ENCODE measurements around the gene IRF6.
A peak's percentile ranks its signal among the peaks of the same experiment; 100 is the strongest.
"Not testable (repeated sequence)": the region's sequence is repeated elsewhere in the genome, so short reads cannot be mapped to it uniquely, and the experiment has no call there.

The IRF6 gene

DNA sequence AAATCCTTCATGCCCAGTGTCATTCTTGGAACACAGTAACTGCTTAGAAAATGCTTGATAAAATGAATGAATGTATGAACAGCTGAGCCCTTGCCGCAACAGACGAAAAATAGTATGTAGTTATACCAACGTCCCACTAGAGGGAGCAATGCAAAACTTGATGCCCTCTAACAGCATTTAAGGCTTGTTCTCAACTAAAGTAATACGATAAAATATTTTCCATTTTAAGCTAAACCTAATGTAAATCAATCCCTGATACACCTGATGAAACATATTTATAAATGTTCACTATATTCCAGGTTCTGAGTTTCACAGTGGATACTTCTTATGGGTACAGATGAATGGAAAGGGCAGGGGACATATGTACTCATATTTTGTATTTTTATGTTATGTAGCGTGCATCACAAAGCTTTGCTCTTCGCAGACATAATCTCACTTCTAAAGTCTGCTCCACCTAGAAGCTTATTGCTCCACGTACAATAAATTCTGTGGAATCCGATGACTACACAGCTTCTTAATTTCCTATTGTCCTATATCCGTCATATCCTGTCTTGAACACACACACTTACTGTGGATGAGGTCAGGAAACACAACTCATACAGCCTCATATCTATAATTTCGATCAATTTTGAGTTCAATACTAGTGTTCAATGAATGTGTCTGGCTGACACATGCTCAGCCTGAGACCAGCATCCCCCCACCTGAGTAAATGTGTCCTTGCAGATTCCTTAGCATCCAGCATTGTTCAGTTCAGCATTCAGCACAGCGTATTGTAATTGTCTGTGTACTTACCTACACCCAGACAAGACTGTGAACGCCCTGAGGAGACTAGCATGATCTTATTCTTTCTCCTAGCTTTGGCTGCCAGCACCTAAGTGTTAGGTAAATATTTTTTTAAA is 17.4 kb upstream of the IRF6 start:
- DNase-seq (ENCODE audit: low read depth), result peak; percentile 57

DNA sequence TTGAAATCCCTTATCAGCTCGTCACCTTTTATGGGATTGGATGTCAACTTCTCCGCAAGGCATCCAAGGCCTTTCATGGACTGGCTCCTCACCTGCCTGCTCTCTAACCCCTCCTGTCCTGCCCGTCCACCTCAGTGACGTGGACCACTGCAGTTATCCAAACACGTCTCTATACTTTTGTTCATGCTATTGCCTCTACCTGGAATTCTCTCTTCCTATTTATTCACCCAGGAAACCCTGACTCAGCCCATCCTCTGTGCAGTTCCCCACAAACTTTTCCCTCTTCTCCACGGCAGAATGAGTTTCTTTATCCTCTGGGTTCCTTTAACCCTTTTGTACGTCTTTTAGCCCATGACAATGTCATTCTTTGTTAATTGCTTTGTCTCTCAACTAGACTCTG is 16.8 kb upstream of the IRF6 start:
- DNase-seq (ENCODE audit: low read depth), result no peak

DNA sequence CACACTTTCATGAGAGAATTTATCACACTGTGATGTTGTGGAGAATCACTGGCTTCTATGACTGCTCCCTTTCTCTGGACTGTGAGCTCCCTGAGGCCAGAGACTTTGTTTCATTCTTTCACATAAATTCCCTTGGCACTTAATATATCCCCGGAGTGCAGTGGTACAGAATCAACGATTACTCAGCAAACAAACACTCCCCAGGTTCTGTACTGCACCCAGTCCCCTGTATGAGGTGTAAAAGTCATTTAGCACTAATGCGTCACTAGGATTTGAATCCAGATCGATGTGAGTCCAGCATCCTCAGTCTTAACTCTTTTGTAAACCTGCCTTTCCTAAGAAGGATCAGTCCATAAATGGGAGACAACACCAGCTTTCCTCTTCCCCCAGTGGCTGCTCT is 15.0 kb upstream of the IRF6 start:
- no peak for DNase-seq (ENCODE audit: low read depth)

DNA sequence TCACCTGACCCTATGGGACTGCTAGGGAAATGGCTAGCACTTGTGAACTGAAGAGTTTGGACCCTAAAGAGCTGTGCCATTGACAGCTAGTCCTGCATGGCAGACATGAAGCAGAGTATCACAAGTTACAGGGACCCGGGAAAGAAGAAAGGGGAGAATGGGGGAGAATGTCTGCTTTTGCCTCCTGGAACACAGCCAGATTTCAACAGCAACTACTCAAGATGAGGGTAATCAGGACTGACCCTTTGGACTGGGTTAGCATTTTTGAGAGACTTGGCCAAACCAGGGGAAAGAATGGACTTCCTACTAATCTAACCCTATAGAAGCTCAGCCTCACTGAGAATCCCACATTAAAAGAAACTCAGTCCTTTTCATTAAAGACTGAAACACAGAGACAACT is 13.1 kb upstream of the IRF6 start:
- no peak for DNase-seq (ENCODE audit: low read depth)

DNA sequence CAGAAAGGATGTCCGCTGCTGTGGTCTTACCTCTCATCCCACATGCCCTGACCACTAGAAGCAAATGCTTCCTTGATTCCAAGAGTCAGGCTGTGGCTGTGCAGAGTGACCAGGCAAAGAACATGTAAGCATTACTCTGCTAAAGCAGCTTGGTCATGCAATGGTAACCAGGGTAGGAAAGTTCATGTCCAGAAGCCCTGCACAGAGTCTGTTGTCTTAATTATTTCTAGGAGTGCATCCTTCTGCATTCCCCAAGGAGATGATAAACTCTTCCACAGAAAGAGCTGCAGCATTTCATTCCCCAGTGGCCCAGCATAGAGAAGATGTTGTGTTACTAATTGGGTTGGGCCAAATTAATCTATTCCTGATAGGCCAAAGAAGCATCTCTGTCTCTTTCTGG is 11.7 kb upstream of the IRF6 start:
- no peak for DNase-seq (ENCODE audit: low read depth)

DNA sequence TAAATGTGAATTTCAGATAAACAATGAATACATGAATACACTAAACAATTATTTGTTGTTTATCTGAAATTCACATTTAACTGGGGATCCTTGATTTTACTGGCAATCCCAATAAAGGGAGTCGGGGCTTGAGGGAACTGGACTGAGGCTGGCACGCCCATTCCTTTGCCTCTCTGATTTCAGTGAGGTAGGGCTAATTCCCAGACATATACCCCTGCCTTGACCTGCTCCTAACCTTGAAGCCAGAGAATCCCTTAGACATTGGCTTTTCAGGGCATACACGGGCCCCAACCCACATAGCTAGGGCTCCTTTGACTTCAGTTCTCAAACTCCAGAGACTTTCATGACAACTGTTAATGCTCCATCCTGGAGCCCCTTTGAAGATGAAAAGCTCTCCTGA is 11.0 kb upstream of the IRF6 start:
- DNase-seq (ENCODE audit: low read depth), result no peak

DNA sequence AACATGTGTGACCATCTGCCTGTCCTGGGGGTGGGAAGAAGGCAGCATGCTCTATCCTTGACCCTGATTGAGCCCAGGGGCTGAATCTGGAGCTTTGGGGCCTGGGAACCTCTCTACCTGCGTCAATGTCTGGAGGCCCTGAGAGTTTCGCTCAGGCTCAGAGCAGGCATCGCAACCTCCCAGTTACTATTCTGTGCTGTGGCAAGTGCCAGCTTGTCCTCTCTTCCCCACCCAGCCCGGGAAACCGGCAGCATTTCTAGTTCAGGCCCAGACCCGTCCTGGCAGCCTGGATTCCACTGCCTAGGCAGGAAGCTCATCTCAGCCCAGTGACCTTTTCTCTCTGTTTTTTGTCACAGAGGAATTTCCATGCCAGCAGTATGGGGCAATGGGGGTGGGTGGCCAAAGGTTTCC is 10.0 kb upstream of the IRF6 start:
- DNase-seq (ENCODE audit: low read depth), result no peak

DNA sequence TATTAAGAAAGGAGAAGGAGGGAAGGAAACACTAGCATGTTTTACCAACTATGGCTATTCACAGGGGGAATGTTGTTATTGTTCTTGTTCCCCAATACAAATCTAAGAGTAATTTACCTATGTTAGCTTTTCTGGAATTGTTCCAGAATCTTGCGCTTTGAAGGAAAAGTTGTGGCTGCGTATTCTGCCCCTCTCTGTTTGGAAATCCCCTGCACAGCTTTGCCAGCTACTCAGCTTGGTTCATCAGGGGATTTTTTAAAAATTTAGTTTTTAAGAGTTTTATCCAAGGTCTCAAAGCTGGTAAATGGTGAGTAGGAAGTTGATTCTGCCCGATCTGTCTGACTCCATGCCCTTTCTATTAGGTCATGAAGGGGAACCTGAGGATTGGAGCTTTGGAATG is 9.5 kb upstream of the IRF6 start:
- no peak for DNase-seq (ENCODE audit: low read depth)

DNA sequence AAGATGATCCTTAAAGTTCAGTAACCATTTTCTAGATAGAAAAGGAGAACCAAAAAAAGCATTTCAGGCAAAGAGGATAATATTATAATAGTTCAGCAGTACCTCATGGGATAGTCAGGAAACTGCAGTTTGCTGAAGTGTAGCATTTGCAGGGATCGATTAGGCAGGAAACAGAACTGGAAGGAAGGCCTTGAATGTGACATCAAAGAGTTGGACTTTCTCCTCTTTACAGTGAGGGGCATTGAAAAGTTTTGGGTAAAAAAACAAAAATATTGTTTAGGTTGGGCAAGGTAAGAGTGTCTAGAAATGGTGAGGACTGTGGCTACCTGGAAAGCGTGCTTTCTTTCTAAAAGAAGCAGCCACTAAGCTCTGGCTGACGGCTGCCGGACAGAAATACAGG is 8.0 kb upstream of the IRF6 start:
- DNase-seq (ENCODE audit: low read depth), result no peak

DNA sequence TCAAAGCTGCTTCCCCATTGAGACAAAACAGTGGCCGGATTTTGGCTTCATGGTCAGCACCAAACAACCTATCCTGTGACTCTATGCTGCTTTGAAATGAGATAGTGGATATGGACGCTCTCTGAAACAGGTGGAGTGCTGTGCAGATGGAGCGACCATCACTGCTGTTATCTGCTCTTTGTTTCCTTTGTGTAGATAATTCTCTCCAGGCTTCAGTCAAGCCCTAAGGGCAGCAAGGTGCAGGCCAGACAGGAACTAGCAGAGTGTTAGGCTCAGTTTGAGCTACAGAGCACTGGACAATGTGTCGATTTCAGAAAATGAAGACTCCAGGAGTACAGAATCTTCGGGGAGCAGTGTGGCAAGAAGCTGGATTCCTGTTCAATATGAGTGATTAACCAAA is 4.8 kb upstream of the IRF6 start:
- no peak for DNase-seq (ENCODE audit: low read depth)

DNA sequence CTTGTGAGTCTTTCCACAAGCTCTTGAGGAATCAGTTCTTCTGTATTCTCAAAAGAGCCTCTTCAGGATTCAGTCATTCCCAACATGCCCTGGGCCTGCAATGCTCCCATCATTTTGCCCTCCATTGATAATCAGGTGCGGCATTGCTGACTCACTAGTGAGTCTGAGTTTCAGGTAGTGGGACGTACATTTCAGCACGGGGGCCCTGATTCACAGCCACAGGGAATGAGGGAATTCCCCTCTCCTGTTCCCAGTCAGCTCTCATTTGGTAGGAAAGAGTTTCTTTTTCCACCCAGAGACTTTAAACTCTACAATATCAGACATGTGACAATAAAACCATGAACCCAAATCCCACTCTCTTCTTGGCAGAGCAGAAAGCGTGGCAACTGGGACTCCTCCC is 3.7 kb upstream of the IRF6 start:
- no peak for DNase-seq (ENCODE audit: low read depth)

DNA sequence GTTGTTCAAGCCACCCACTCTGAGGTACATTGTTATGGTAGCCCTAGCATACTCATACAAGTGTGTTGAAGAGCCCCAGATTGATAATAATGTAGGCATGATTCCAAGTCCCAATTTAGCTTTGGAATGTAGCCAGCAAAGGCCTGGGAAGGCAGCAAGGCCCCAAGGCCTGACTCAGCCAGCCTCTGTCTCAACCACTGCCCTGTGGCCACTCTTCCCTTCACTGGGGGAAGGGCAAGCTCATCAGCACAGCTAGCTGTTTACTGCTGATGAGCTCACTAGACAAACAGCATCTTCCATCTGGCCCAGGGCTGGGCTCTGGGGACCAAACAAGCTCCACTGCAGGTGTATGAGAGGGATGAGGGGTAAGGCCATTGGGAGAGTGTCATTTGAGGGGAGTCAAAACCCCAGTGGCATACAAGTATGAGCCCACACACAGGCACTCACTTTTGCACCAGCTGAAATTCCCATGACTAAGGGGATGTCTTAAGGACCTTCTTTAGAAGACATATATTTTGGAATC is 2.2 kb upstream of the IRF6 start:
- DNase-seq (ENCODE audit: low read depth), result peak; percentile 67

DNA sequence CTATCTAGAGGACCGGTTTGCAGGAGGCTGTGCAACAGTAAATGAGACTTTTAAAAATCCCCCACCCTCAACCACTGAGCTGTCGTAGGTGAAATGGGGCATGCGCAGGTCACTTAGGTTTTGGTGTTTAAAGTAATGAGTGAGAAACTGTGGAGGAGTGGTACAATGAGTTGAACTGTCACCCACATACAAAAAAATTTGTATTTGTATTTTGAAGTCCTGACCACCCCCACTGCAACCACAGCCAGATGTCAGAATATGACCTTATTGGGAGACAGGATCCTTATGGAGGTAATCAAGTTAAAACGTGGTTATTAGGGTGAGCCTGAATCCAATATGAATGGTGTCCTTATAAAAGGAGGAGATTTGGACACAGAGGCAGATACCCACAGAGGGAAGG is 1.6 kb upstream of the IRF6 start:
- no peak for DNase-seq (ENCODE audit: low read depth)

DNA sequence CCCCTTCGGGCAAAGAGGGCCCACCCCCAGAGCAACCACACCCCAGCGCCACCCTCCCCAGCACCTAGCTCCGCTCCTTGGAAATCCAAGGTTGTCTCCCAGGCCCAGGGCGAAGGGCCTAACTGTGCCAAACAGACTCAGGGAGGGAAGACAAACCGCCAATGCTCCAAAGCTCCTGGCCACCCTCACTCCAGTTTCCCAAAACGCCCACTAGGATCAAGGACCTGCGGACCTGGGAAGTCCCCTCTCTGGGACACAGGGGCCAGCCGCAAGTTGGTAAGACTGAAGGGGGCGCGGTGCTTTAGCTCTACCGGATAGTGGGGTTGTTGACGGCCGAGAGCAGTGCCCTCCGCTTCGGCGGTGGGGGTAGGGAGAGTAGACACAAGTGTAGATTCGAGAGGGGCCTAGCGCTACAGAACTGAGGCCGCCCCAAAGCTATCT is 581 bp downstream of the IRF6 start:
- DNase-seq (ENCODE audit: low read depth), result no peak

DNA sequence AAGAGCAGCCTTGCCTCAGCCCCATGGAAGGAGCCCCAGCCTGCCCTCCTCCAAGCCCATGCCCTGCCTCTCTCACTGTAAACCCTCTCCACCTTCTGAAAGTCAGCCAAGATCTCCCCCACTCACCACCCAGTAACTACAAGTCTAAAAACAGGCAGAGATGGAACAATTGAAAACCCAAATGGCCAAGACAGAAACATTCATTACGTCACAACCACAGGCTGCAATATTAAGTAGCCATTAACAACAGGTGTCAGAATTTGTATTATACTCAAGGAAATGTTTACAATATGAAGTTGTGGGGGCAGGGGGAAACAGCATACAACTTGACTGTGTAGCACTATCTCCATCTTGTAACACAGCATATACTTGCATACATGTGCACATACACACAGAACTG is 2.4 kb downstream of the IRF6 start:
- no peak for DNase-seq (ENCODE audit: low read depth)

DNA sequence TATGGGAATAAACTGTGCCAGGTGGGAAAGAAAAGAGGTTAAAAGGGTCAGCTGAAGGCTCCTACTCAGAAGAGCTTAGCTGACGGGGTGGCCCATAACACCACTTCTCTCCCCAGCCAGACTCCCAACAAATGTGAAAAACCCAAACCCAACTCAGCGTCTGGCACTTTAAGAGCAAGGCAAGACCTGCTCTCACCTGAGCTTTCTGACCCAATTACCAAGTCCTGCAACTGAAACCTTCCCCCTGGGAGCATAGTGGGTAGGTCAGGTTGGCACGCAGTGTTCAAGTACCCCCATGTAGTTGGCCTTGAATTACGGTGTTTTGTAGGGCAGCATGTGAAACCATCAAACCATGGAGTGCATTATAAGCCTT is 3.2 kb downstream of the IRF6 start:
- no peak for DNase-seq (ENCODE audit: low read depth)

DNA sequence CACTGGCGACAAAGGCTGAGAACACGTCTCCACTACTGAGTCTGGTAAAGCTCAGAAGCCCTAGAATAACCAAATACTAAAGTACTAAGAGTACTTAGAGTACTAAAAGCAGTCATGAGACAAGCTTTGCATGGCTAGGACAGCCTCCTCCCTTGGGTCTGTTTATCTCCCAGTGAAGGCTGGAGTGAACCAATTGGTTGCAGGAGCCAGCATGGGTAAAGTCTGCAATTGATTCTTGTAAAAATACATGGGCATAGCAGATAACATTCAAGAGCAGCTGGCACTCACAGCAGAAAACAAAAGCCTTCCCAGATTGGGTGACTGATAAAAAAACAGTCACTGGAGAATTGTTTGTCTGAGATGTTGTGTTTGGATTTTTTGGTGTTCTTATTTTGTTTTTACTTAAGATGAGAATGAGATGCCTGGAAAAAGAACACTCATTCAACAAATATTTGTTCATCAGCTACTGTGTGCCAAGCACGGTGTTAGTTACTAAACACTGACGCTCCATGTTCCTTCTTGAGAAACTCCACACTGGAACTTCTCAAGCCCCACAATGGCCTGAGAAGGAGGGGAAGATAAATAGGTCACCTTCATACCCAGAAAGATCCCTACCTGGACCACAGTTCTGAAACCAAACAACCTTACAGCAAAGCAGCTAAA is 3.7 kb downstream of the IRF6 start:
- no peak for DNase-seq (ENCODE audit: low read depth)

DNA sequence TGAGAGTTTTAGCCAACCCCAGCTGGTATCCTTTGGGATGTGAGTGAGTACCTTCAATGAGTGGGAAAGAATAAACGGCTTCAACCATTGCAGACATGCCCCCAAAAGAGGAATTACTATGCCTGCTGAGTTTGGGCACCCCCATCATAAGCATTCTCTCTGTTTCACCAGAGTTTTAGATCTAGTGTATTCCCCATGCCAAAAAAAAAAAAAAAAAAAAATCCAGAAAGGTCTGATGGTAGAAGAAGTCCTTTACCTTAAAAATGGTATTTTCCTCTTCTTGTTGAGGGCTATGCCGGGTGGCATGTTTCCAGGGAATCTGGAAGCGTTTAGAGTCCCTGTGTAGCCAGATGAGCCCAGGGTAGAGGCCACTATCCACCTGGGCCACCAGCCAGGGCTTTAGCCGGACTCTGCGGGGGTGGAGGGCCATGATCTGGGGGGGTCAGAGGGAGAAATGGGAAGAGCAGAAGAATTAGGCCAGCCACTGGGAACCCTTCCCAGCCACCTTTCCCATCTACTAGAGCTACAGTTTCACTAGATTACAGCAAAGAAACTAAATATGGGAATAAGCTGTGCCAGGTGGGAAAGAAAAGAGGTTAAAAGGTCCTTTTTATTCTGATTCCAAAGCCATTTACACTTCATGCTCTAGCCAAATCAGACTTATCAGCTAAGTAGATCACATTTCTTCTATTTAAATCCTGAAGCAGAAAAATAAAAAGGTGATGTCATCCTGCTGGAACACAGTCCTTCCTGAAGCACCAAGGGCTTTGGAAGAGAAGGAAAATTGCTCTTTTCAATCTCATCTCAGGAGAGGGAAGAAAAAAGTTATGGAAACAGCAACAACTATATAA is 4.7 kb downstream of the IRF6 start:
- DNase-seq (ENCODE audit: low read depth), result no peak

DNA sequence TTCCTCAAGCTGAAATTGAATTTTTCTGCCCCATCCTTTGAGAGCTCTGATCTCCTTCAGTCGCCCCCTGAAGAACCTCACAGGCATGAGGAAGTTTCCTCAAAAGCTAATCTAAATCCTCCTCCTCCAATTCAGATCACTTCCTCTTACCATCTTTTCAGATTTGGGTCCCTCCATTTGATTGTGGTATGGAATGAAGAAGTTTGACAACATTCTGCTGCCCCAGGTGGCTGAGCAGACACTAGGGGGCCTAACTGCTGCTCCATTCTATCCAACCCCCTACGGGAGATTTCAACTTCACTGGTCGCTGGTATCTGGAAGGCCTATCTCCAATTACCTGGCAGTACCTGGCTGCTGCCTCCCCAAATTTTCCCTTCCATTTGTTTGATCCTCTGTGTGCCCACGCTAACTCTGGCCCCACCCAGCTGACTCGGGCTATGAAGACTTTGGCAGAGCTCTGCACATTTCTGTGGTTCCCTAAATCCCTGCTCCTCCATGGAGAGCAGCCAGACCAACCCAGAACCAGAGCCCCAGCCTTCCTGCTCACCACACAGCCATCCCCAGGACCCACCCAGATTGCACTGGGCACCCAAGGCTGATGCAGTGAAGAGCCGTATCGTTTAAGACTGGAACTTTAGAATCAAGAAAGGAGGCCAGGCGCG is 7.8 kb downstream of the IRF6 start:
- DNase-seq (ENCODE audit: low read depth), result no peak

DNA sequence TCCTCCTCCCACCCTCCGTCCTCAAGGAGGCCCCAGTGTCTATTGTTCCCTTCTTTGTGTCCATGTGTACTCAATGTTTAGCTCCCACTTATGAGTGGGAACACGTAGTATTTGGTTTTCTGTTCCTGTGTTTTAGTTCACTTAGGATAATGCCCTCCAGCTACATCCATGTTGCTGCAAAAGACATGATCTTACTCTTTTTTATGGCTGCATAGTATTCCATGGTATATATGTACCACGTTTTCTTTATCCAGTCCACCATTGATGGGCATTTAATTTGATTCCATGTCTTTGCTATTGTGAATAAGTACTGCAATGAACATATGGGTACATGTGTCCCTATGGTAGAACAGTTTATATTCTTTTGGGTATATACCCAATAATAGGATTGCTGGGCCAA is 12.2 kb downstream of the IRF6 start:
- not testable (repeated sequence) for DNase-seq (ENCODE audit: low read depth)

DNA sequence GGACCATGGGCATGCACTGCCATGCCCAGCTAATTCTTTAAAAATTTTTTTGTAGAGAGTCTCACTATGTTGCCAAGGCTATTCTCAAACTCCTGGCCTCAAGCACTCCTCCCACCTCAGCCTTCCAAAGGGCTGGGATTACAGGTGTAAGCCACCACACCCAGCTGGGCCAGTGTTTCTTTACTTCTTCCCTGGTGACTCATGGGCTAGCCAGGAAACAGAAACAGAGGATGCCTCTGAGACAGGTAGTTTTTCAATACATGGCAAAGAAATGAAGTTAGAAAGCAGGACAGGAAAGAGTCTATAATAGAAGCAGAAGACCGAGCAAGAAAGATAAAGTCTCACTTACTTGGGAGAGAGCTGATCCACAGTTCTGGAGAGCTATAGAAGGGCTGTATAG is 14.0 kb downstream of the IRF6 start:
- no peak for DNase-seq (ENCODE audit: low read depth)
